Neural progenitor cell (in vitro differentiated cells): ENCODE results near the gene PLXNA4. TPM values are rescaled to one million over a fixed set of nuclear protein-coding genes. Genes with fewer than 3 reads are reported as not detected.
A peak's percentile ranks its signal among the peaks of the same experiment; 100 is the strongest.

Experiments
- DNase-seq: peaks from one replicate; pipeline ENCODE4 v3.0.0-alpha.2; 2016; ENCODE audit warnings: low spot score
- H2AFZ ChIP-seq: fragments of 200-600 bp; sonication (generic); replicated peaks from 2 replicates; pipeline ENCODE4 v1.6.1; 2016; ENCODE audit warnings: antibody characterized with exemption
- H3F3A ChIP-seq: fragments of 200-600 bp; sonication (generic); 2 replicates; pipeline ENCODE4 v1.6.1; 2016; ENCODE audit warnings: antibody characterized with exemption, low read depth
- H3K27ac ChIP-seq: fragments of 200-600 bp; sonication (generic); 2 replicates; pipeline ENCODE4 v1.5.1; 2016; ENCODE audit warnings: mild to moderate bottlenecking
- H3K27me3 ChIP-seq: fragments of 200-600 bp; sonication (generic); 2 replicates; pipeline ENCODE4 v1.6.1; 2016; ENCODE audit warnings: mild to moderate bottlenecking, moderate library complexity
- H3K36me3 ChIP-seq: fragments of 200-600 bp; sonication (generic); 2 replicates; pipeline ENCODE4 v1.5.1; 2016
- H3K4me1 ChIP-seq: fragments of 200-600 bp; sonication (generic); 2 replicates; pipeline ENCODE4 v1.6.1; 2016; ENCODE audit warnings: mixed run types
- H3K4me2 ChIP-seq: fragments of 200-600 bp; sonication (generic); 2 replicates; pipeline ENCODE4 v1.6.1; 2016
- H3K4me3 ChIP-seq: fragments of 200-600 bp; sonication (generic); 2 replicates; pipeline ENCODE4 v1.5.1; 2016
- H3K79me2 ChIP-seq: fragments of 200-600 bp; sonication (generic); 2 replicates; pipeline ENCODE4 v1.6.1; 2016; ENCODE audit warnings: low read depth
- H3K9ac ChIP-seq: fragments of 200-600 bp; sonication (generic); 2 replicates; pipeline ENCODE4 v1.6.1; 2016
- H3K9me3 ChIP-seq: fragments of 200-600 bp; sonication (generic); 2 replicates; pipeline ENCODE4 v1.5.1; 2016; ENCODE audit warnings: low read depth
- H4K20me1 ChIP-seq: fragments of 200-600 bp; sonication (generic); 2 replicates; pipeline ENCODE4 v1.6.1; 2016; ENCODE audit warnings: low read depth
- H3K27ac Mint-ChIP-seq: 3 replicates; pipeline ENCODE4 v1.8.0; 2021; ENCODE audit warnings: mixed read lengths
- H3K27me3 Mint-ChIP-seq: 2 replicates; pipeline ENCODE4 v1.8.0; 2022; ENCODE audit warnings: low read depth, mild to moderate bottlenecking, inconsistent platforms, moderate library complexity, mixed read lengths; ENCODE audit not compliant: insufficient read depth
- H3K36me3 Mint-ChIP-seq: 3 replicates; pipeline ENCODE4 v1.8.0; 2021; ENCODE audit warnings: mixed read lengths
- H3K4me1 Mint-ChIP-seq: 3 replicates; pipeline ENCODE4 v1.8.0; 2021; ENCODE audit warnings: mixed read lengths
- H3K4me3 Mint-ChIP-seq: 3 replicates; pipeline ENCODE4 v1.8.0; 2021; ENCODE audit warnings: mild to moderate bottlenecking, moderate library complexity, mixed read lengths
- H3K9me3 Mint-ChIP-seq: 3 replicates; pipeline ENCODE4 v1.8.0; 2020; ENCODE audit warnings: mixed read lengths
- EZH2 ChIP-seq: fragments of 200-600 bp; sonication (generic); IDR thresholded peaks from 2 replicates; pipeline ENCODE4 v1.6.1; 2017; ENCODE audit warnings: antibody characterized with exemption, mild to moderate bottlenecking, moderate library complexity
- EZH2phosphoT487 ChIP-seq: fragments of 200-600 bp; sonication (generic); IDR thresholded peaks from 2 replicates; pipeline ENCODE4 v1.6.1; 2017; ENCODE audit warnings: antibody characterized with exemption
- total RNA-seq: library from RNA; depleted of rRNA; stranded (reverse); fragments of >200 nt; gene quantifications from 2 replicates; pipeline ENCODE4 v1.2.3, GENCODE V29; 2015; ENCODE audit warnings: low replicate concordance
- TF ChIP-seq, protein P1 (sequence below): fragments of 200-600 bp; sonication (generic); IDR thresholded peaks from 2 replicates; pipeline ENCODE4 v1.5.1; 2017; ENCODE audit warnings: antibody characterized with exemption, mild to moderate bottlenecking

PLXNA4 gene
- total RNA-seq, 1 donor from 2014 or later = 0.49 TPM

DNA sequence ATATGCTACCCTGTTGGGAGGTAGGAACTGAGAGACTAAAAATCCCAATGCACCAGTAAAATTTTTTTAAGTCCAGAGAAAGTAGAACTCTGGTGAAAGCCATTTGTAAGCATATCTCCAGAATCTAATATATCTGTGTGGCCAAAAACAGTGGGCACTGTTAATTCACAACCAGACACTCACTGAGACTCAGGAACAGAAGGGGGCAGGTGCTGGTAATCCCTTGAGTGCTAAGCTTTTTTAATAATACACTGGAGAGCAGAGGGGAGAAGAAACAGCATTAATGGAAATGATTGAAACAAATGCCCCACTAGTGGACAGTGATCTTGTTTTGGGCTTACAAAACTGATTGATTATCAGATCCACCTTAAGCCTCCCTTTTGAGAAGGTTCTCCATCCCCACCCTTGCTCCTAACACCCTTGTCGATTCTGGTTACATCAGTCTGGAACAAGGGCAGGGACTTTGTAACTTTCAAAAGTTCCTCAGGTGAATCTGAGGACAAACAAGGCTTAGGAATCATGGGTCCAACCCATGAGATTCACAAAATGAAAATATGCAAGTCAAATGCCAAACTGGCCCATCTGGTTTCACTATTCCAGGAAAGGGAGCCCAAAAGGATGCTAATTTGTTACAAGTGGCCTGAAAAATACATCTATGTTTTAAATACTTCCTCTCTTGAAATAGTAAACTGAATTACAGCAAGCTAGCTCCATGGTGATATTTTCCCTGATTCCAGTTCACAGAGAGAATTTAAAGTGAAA is 29.7 kb downstream of the PLXNA4 start:
- no peak for DNase-seq
- no peaks in the 10 kb centered on the region for H4K20me1 ChIP-seq
- no peaks in the 10 kb centered on the region for H3K9me3 ChIP-seq
- no peak overlapping the region for H3K27ac Mint-ChIP-seq
- peaks cover 12% of the 10 kb centered on the region for H3K27me3 Mint-ChIP-seq
- TF ChIP-seq EZH2 (no peak), EZH2phosphoT487 (no peak)
- TF ChIP-seq, protein P1, sequence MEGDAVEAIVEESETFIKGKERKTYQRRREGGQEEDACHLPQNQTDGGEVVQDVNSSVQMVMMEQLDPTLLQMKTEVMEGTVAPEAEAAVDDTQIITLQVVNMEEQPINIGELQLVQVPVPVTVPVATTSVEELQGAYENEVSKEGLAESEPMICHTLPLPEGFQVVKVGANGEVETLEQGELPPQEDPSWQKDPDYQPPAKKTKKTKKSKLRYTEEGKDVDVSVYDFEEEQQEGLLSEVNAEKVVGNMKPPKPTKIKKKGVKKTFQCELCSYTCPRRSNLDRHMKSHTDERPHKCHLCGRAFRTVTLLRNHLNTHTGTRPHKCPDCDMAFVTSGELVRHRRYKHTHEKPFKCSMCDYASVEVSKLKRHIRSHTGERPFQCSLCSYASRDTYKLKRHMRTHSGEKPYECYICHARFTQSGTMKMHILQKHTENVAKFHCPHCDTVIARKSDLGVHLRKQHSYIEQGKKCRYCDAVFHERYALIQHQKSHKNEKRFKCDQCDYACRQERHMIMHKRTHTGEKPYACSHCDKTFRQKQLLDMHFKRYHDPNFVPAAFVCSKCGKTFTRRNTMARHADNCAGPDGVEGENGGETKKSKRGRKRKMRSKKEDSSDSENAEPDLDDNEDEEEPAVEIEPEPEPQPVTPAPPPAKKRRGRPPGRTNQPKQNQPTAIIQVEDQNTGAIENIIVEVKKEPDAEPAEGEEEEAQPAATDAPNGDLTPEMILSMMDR = no peak
- H3K36me3 Mint-ChIP-seq = no peaks in the 10 kb centered on the region
- no peaks in the 10 kb centered on the region for H3K79me2 ChIP-seq
- no peak overlapping the region for H3K27ac ChIP-seq
- peaks cover 13% of the 10 kb centered on the region for H3K27me3 ChIP-seq
- peaks cover 13% of the 10 kb centered on the region for H3K4me1 Mint-ChIP-seq
- no peak overlapping the region for H3K4me3 Mint-ChIP-seq
- no peaks in the 10 kb centered on the region for H3K36me3 ChIP-seq
- peaks cover 55% of the 10 kb centered on the region for H3F3A ChIP-seq
- H2AFZ ChIP-seq = no peak overlapping the region
- peaks cover 16% of the 10 kb centered on the region for H3K9me3 Mint-ChIP-seq
- no peak overlapping the region for H3K9ac ChIP-seq
- H3K4me2 ChIP-seq = peak overlapping the region; percentile 46
- H3K4me1 ChIP-seq = peaks cover 62% of the 10 kb centered on the region
- H3K4me3 ChIP-seq = no peak overlapping the region

DNA sequence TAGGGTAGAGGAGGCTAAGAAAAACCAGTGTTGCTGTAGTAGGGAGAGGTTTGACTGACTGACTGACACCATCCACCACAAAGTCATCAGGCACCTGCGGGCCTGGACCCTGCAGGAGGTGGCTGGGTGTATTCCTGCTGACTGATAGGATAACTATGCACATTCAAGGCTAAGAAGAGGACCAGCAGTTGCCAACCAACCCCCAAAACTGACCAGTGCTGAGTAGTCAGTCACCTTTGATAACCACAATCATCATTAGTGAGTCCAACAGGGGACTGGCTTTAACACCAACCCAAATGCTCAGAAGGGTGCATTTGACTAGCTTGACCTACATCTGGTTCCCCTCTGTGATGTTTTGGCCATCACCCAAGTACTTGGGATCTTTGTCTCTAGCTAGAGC is 30.5 kb downstream of the PLXNA4 start:
- Histone ChIP-seq H3K27ac (peak overlapping the region; percentile 71), H3K9ac (no peak overlapping the region), H4K20me1 (no peaks in the 10 kb centered on the region), H3K36me3 (no peaks in the 10 kb centered on the region), H2AFZ (no peak overlapping the region), H3K79me2 (no peaks in the 10 kb centered on the region), H3K4me1 (peaks cover 62% of the 10 kb centered on the region), H3K4me2 (peak overlapping the region; percentile 71), H3K27me3 (peaks cover 13% of the 10 kb centered on the region), H3K9me3 (no peaks in the 10 kb centered on the region), H3F3A (peaks cover 55% of the 10 kb centered on the region), H3K4me3 (peak overlapping the region; percentile 1)
- peaks cover 10% of the 10 kb centered on the region for H3K4me1 Mint-ChIP-seq
- no peak overlapping the region for H3K4me3 Mint-ChIP-seq
- peaks cover 8% of the 10 kb centered on the region for H3K9me3 Mint-ChIP-seq
- DNase-seq = no peak
- no peaks in the 10 kb centered on the region for H3K36me3 Mint-ChIP-seq
- TF ChIP-seq, protein P1 = no peak
- TF ChIP-seq EZH2phosphoT487 (no peak), EZH2 (no peak)
- no peak overlapping the region for H3K27ac Mint-ChIP-seq
- peaks cover 8% of the 10 kb centered on the region for H3K27me3 Mint-ChIP-seq

DNA sequence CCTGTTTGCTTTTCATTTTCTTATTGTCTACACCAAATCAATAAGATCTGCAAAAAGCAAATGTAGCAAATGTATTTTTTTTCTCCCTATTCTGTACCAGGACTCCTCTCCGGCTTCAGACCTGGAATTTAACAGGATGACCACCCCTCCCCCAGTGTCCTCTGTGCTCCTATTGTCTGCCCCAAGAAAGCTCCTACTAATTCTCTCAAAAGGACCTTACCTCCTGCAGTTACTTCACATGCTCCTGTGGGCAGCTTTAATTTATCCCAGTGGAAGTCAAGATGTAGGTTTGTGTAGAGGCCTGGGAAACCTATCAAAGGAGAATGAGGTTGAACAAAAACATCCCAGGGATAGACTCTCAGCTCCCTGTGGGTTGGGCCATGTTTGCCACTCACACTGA is 31.3 kb downstream of the PLXNA4 start:
- Histone ChIP-seq H3K27ac (peak overlapping the region; percentile 71), H4K20me1 (no peaks in the 10 kb centered on the region), H3K4me3 (peak overlapping the region; percentile 1), H3K27me3 (peaks cover 15% of the 10 kb centered on the region), H3K4me1 (peaks cover 57% of the 10 kb centered on the region), H3K9me3 (no peaks in the 10 kb centered on the region), H3K4me2 (peak overlapping the region; percentile 71), H3K36me3 (no peaks in the 10 kb centered on the region), H3K79me2 (no peaks in the 10 kb centered on the region), H3K9ac (no peak overlapping the region), H3F3A (peaks cover 55% of the 10 kb centered on the region), H2AFZ (no peak overlapping the region)
- TF ChIP-seq EZH2phosphoT487 = peak; percentile 93
- no peak for TF ChIP-seq EZH2
- TF ChIP-seq, protein P1 = no peak
- no peak overlapping the region for H3K4me3 Mint-ChIP-seq
- H3K27me3 Mint-ChIP-seq = peaks cover 4% of the 10 kb centered on the region
- peak; percentile 83 for DNase-seq
- H3K4me1 Mint-ChIP-seq = peaks cover 10% of the 10 kb centered on the region
- peaks cover 4% of the 10 kb centered on the region for H3K9me3 Mint-ChIP-seq
- H3K36me3 Mint-ChIP-seq = no peaks in the 10 kb centered on the region
- H3K27ac Mint-ChIP-seq = no peak overlapping the region
